A673 (cell line): ENCODE results near the gene COQ5. TPM values are rescaled to one million over a fixed set of nuclear protein-coding genes. Genes with fewer than 3 reads are reported as not detected.

ENCODE experiments used
- BruUV-seq: library from RNA; stranded (reverse); fragments of 400-500 nt; replicated peaks from 2 replicates; lab custom pipeline; 2021; lab: Mats Ljungman, UMichigan
- CTCF ChIA-PET: fragments of 300-600 bp; sonication (Branson Sonifier 250); formaldehyde crosslinking; loops from one replicate; lab custom pipeline; 2022; ENCODE audit warnings: antibody characterized with exemption; lab: Charles Lee
- POLR2A ChIA-PET: fragments of 300-600 bp; sonication (Branson Sonifier 250); formaldehyde crosslinking; loops from one replicate; lab custom pipeline; 2022; ENCODE audit warnings: antibody characterized with exemption; ENCODE audit not compliant: low non-redundant PET; lab: Charles Lee
- DNase-seq: peaks from one replicate; pipeline ENCODE4 v3.0.0-alpha.2; 2015; ENCODE audit warnings: low spot score
- H3K27ac ChIP-seq: fragments of 200-600 bp; sonication (generic); 2 replicates; pipeline ENCODE4 v1.5.1; 2016; ENCODE audit warnings: mixed run types, low read depth, mild to moderate bottlenecking, mixed read lengths, antibody characterized with exemption, low read length; ENCODE audit not compliant: poor library complexity, severe bottlenecking
- H3K27me3 ChIP-seq: fragments of 200-600 bp; sonication (generic); replicated peaks from 2 replicates; pipeline ENCODE4 v1.6.1; 2017; ENCODE audit warnings: mixed run types, low read depth, mild to moderate bottlenecking, mixed read lengths, antibody characterized with exemption, low read length; ENCODE audit not compliant: insufficient read depth, poor library complexity
- H3K36me3 ChIP-seq: fragments of 200-600 bp; sonication (generic); 2 replicates; pipeline ENCODE4 v1.6.1; 2016; ENCODE audit warnings: mixed run types, mild to moderate bottlenecking, mixed read lengths, antibody characterized with exemption, low read length; ENCODE audit not compliant: insufficient read depth, poor library complexity, severe bottlenecking
- H3K4me1 ChIP-seq: fragments of 200-600 bp; sonication (generic); 2 replicates; pipeline ENCODE4 v1.6.1; 2017; ENCODE audit warnings: mixed run types, mild to moderate bottlenecking, mixed read lengths, antibody characterized with exemption, low read length; ENCODE audit not compliant: insufficient read depth, poor library complexity, severe bottlenecking
- H3K4me3 ChIP-seq: fragments of 200-600 bp; sonication (generic); 2 replicates; pipeline ENCODE4 v1.5.1; 2016; ENCODE audit warnings: low read depth, mixed run types, mild to moderate bottlenecking, mixed read lengths, low read length; ENCODE audit not compliant: poor library complexity, severe bottlenecking
- H3K9me3 ChIP-seq: fragments of 200-600 bp; sonication (generic); 2 replicates; pipeline ENCODE4 v1.6.1; 2016; ENCODE audit warnings: mixed run types, low read depth, mild to moderate bottlenecking, mixed read lengths, antibody characterized with exemption, low read length; ENCODE audit not compliant: poor library complexity, severe bottlenecking
- EZH2 ChIP-seq: fragments of 200-600 bp; sonication (generic); IDR thresholded peaks from 2 replicates; pipeline ENCODE4 v1.6.1; 2017; ENCODE audit warnings: borderline replicate concordance, low read depth, mild to moderate bottlenecking, mixed read lengths, antibody characterized with exemption, low read length; ENCODE audit not compliant: poor library complexity, severe bottlenecking
- intact Hi-C: fragments of 100-400 bp; cut with micrococcal nuclease; formaldehyde crosslinking; loops from one replicate; pipeline ENCODE4 v1.10.0; 2022; ENCODE audit not compliant: unreplicated experiment
- total RNA-seq: library from RNA; stranded (reverse); gene quantifications from 2 replicates; pipeline ENCODE4 v1.2.3, GENCODE V29; 2021
- TF ChIP-seq, protein P1 (sequence below): fragments of 300-800, 200-600 bp; sonication (generic); conservative IDR thresholded peaks from 2 replicates; pipeline ENCODE4 v1.5.1; 2017; ENCODE audit warnings: low read depth, mild to moderate bottlenecking, antibody characterized with exemption, low read length, moderate library complexity, mixed read lengths

COQ5 gene
- total RNA-seq, 1 experiment from 2014 or later: 36.5 TPM

DNA sequence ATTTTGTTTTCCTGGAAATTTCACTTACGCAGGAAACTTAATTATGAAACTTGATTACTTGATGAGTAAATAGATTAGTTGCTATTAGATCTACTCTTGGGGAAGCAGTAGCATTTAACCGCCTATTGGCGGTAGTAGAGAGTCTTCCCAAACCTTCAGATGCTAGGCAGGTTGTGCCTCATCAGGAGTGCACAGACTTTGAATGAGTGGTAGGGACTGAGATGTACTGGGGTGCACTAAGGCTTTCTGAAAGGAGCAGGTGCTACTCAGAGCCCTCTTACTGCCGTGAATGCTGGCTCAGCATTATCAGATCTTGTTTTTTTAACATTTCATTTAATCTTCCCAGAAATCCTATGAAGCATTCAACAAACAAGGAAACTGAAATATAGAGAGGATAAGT lies 75.0 kb downstream of the COQ5 start:
- no peaks in the 10 kb centered on the region for H3K27me3 ChIP-seq
- H3K4me1 ChIP-seq: no peaks in the 10 kb centered on the region
- CTCF ChIA-PET: no interaction called here
- POLR2A ChIA-PET: no interaction called here
- TF ChIP-seq, protein P1, sequence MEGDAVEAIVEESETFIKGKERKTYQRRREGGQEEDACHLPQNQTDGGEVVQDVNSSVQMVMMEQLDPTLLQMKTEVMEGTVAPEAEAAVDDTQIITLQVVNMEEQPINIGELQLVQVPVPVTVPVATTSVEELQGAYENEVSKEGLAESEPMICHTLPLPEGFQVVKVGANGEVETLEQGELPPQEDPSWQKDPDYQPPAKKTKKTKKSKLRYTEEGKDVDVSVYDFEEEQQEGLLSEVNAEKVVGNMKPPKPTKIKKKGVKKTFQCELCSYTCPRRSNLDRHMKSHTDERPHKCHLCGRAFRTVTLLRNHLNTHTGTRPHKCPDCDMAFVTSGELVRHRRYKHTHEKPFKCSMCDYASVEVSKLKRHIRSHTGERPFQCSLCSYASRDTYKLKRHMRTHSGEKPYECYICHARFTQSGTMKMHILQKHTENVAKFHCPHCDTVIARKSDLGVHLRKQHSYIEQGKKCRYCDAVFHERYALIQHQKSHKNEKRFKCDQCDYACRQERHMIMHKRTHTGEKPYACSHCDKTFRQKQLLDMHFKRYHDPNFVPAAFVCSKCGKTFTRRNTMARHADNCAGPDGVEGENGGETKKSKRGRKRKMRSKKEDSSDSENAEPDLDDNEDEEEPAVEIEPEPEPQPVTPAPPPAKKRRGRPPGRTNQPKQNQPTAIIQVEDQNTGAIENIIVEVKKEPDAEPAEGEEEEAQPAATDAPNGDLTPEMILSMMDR: peak; percentile 76
- no peak for TF ChIP-seq EZH2
- peak; percentile 52 for DNase-seq
- no peaks in the 10 kb centered on the region for H3K9me3 ChIP-seq
- peaks cover 70% of the 10 kb centered on the region for H3K36me3 ChIP-seq
- no TSS peak for BruUV-seq
- no peak overlapping the region for H3K27ac ChIP-seq
- H3K4me3 ChIP-seq: no peak overlapping the region
- intact Hi-C loops: no loop called here

Other genes starting within 250 kb of the COQ5 start
- 2,640 and 2,668 TPM in 2 replicates for gene RNU4-2, start 237.3 kb downstream of the COQ5 start, total RNA-seq
- 1,130 and 1,293 TPM in 2 replicates for gene RNU4-1, start 235.9 kb downstream of the COQ5 start, total RNA-seq
- gene SIRT4, start 226.8 kb downstream of the COQ5 start, total RNA-seq: 3.7 and 4.8 TPM in 2 replicates
- not detected in 2 replicates for gene PLA2G1B, start 201.4 kb downstream of the COQ5 start, total RNA-seq
- gene MSI1, start 160.0 kb downstream of the COQ5 start, total RNA-seq: 3.6 and 8.8 TPM in 2 replicates
- gene COX6A1, start 91.0 kb downstream of the COQ5 start, total RNA-seq: 435 and 460 TPM in 2 replicates
- gene TRIAP1, start 82.8 kb downstream of the COQ5 start, total RNA-seq: 29.4 and 36.4 TPM in 2 replicates
- 40.2 and 42.4 TPM in 2 replicates for gene GATC, start 82.7 kb downstream of the COQ5 start, total RNA-seq
- 308 and 328 TPM in 2 replicates for gene SRSF9, start 59.4 kb downstream of the COQ5 start, total RNA-seq
- gene DYNLL1, start 33.0 kb downstream of the COQ5 start, total RNA-seq: 546 and 617 TPM in 2 replicates
- 225 and 240 TPM in 2 replicates for gene RNF10, start 5.2 kb upstream of the COQ5 start, total RNA-seq
- 41.0 and 42.4 TPM in 2 replicates for gene POP5, start 52.2 kb upstream of the COQ5 start, total RNA-seq
- 1.2 and 1.6 TPM in 2 replicates for gene CABP1, start 111.5 kb upstream of the COQ5 start, total RNA-seq
- gene MLEC, start 158.0 kb upstream of the COQ5 start, total RNA-seq: 145 and 176 TPM in 2 replicates
- 48.0 and 50.4 TPM in 2 replicates for gene UNC119B, start 181.3 kb upstream of the COQ5 start, total RNA-seq
- 3.4 and 5.7 TPM in 2 replicates for gene ACADS, start 196.7 kb upstream of the COQ5 start, total RNA-seq